ENCODE results near the gene LMO7. TPM values are rescaled to one million over a fixed set of nuclear protein-coding genes. Genes with fewer than 3 reads are reported as not detected.
"Not testable (repeated sequence)": the region's sequence is repeated elsewhere in the genome, so short reads cannot be mapped to it uniquely, and the experiment has no call there.

Gene LMO7
- polyA plus RNA-seq, 4 donors: 41.8 to 86.9 (median 78.9) TPM

GRCh38 chr13:75769141-75769905, 133.2 kb downstream of the LMO7 start:
- DNase-seq (ENCODE audit: low read depth in 4 of 4, low spot score in 3 of 4): no peak

GRCh38 chr13:75770164-75770563, 134.0 kb downstream of the LMO7 start:
- DNase-seq (ENCODE audit: low read depth in 4 of 4, low spot score in 3 of 4): no peak

- no peak for DNase-seq (ENCODE audit: low read depth in 4 of 4, low spot score in 3 of 4)
These were observed 134.5 kb downstream of the LMO7 start for GRCh38 chr13:75770592-75771011.

- DNase-seq (ENCODE audit: low read depth in 4 of 4, low spot score in 3 of 4): no peak
These were observed 135.1 kb downstream of the LMO7 start for GRCh38 chr13:75771226-75771625.

GRCh38 chr13:75771818-75772217, 135.7 kb downstream of the LMO7 start:
- no peak for DNase-seq (ENCODE audit: low read depth in 4 of 4, low spot score in 3 of 4)

- DNase-seq (ENCODE audit: low read depth in 4 of 4, low spot score in 3 of 4): no peak
These were observed 138.0 kb downstream of the LMO7 start for GRCh38 chr13:75774176-75774575.

- DNase-seq (ENCODE audit: low read depth in 4 of 4, low spot score in 3 of 4): no peak
These were observed 140.4 kb downstream of the LMO7 start for GRCh38 chr13:75776550-75776949.

- no peak for DNase-seq (ENCODE audit: low read depth in 4 of 4, low spot score in 3 of 4)
These were observed 143.3 kb downstream of the LMO7 start for GRCh38 chr13:75779393-75779792.

- not testable (repeated sequence) for DNase-seq (ENCODE audit: low read depth in 4 of 4, low spot score in 3 of 4)
These were observed 144.0 kb downstream of the LMO7 start for GRCh38 chr13:75780103-75780502.

GRCh38 chr13:75782985-75783384, 146.9 kb downstream of the LMO7 start:
- DNase-seq (ENCODE audit: low read depth in 4 of 4, low spot score in 3 of 4): no peak

GRCh38 chr13:75784003-75784402, 147.9 kb downstream of the LMO7 start:
- no peak for DNase-seq (ENCODE audit: low read depth in 4 of 4, low spot score in 3 of 4)

GRCh38 chr13:75785130-75785529, 149.0 kb downstream of the LMO7 start:
- no peak for DNase-seq (ENCODE audit: low read depth in 4 of 4, low spot score in 3 of 4)

GRCh38 chr13:75787249-75787928, 151.3 kb downstream of the LMO7 start:
- DNase-seq (ENCODE audit: low read depth in 4 of 4, low spot score in 3 of 4): no peak

GRCh38 chr13:75788481-75788981, 152.4 kb downstream of the LMO7 start:
- DNase-seq (ENCODE audit: low read depth in 4 of 4, low spot score in 3 of 4): no peak

- DNase-seq (ENCODE audit: low read depth in 4 of 4, low spot score in 3 of 4): no peak
These were observed 153.5 kb downstream of the LMO7 start for GRCh38 chr13:75789451-75790197.

GRCh38 chr13:75790198-75790970, 154.3 kb downstream of the LMO7 start:
- DNase-seq (ENCODE audit: low read depth in 4 of 4, low spot score in 3 of 4): no peak

GRCh38 chr13:75792526-75793187, 156.5 kb downstream of the LMO7 start:
- DNase-seq (ENCODE audit: low read depth in 4 of 4, low spot score in 3 of 4): peak in 2 of 4 donors; percentile 35 to 40

GRCh38 chr13:75793188-75793567, 157.0 kb downstream of the LMO7 start:
- DNase-seq (ENCODE audit: low read depth in 4 of 4, low spot score in 3 of 4): not testable (repeated sequence)

- no peak for DNase-seq (ENCODE audit: low read depth in 4 of 4, low spot score in 3 of 4)
These were observed 158.5 kb downstream of the LMO7 start for GRCh38 chr13:75794663-75795062.

- no peak for DNase-seq (ENCODE audit: low read depth in 4 of 4, low spot score in 3 of 4)
These were observed 159.1 kb downstream of the LMO7 start for GRCh38 chr13:75795274-75795673.

All from left renal pelvis (tissue), 4 donors.